Breast epithelium (tissue), 3 donors: ENCODE results near the gene OR9Q1.

Experiments
- POLR2A ChIP-seq: fragments of 450-650 bp; IDR thresholded peaks from one replicate; pipeline ENCODE4 v1.6.1; 2016; ENCODE audit warnings: antibody characterized with exemption, mild to moderate bottlenecking, moderate library complexity
- POLR2AphosphoS5 ChIP-seq, 3 donors: sonication (generic); formaldehyde crosslinking; IDR thresholded peaks; one replicate each; pipeline ENCODE4 v1.6.1; 2017; ENCODE audit warnings: antibody characterized with exemption in 3 of 3
- TF ChIP-seq, protein P1 (sequence below), 3 donors: fragments of 450-650 bp; IDR thresholded peaks; one replicate each; pipeline ENCODE4 v1.5.1; 2016 to 2017; ENCODE audit warnings: antibody characterized with exemption in 3 of 3, mild to moderate bottlenecking in 3 of 3, moderate library complexity in 3 of 3

- TF ChIP-seq, protein P1, sequence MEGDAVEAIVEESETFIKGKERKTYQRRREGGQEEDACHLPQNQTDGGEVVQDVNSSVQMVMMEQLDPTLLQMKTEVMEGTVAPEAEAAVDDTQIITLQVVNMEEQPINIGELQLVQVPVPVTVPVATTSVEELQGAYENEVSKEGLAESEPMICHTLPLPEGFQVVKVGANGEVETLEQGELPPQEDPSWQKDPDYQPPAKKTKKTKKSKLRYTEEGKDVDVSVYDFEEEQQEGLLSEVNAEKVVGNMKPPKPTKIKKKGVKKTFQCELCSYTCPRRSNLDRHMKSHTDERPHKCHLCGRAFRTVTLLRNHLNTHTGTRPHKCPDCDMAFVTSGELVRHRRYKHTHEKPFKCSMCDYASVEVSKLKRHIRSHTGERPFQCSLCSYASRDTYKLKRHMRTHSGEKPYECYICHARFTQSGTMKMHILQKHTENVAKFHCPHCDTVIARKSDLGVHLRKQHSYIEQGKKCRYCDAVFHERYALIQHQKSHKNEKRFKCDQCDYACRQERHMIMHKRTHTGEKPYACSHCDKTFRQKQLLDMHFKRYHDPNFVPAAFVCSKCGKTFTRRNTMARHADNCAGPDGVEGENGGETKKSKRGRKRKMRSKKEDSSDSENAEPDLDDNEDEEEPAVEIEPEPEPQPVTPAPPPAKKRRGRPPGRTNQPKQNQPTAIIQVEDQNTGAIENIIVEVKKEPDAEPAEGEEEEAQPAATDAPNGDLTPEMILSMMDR (IDR thresholded peaks at IDR 0.05): no peak
- no peak for TF ChIP-seq POLR2A
- TF ChIP-seq POLR2AphosphoS5 (IDR thresholded peaks at IDR 0.05): no peak
Measured at GRCh38 chr11:58165504-58166106, 141.9 kb downstream of the OR9Q1 start.
